HEK293 (cell line): ENCODE data around the gene CDKL2.

Source experiments
- CTCF ChIA-PET: fragments of 350-600 bp; formaldehyde crosslinking; extraction: SDS; loops from one replicate; lab custom pipeline; 2021; ENCODE audit warnings: antibody characterized with exemption; lab: Yijun Ruan, JAX
- POLR2A ChIA-PET: fragments of 300-600 bp; formaldehyde crosslinking; extraction: SDS; loops from one replicate; lab custom pipeline; 2020; ENCODE audit warnings: antibody characterized with exemption, inconsistent platforms; lab: Yijun Ruan, JAX
- H3K27ac ChIP-seq: fragments of 200-500 bp; sonication (Bioruptor generic); 2 replicates; pipeline ENCODE4 v1.5.1; 2014; ENCODE audit warnings: low read depth, low read length, control low read depth, inconsistent platforms; ENCODE audit errors: extremely low read depth
- H3K36me3 ChIP-seq, 2 experiments: fragments of 200-500 bp in 1 of 2; sonication (Bioruptor generic) in 1 of 2; 1 replicate in 1 of 2; 2 replicates in 1 of 2; pipeline ENCODE4 v1.5.1; 2014 to 2017; ENCODE audit warnings: inconsistent platforms in 2 of 2, low read length in 2 of 2; ENCODE audit not compliant: control insufficient read depth in 2 of 2, insufficient read depth in 1 of 2
- H3K4me1 ChIP-seq: fragments of 200-500 bp; sonication (Bioruptor generic); 2 replicates; pipeline ENCODE4 v1.5.1; 2014; ENCODE audit warnings: mild to moderate bottlenecking, low read length, inconsistent platforms; ENCODE audit not compliant: control insufficient read depth, insufficient read depth
- H3K4me3 ChIP-seq: 2 replicates; pipeline ENCODE4 v1.5.1; 2011; ENCODE audit warnings: low read depth, mild to moderate bottlenecking, control low read depth, low read length, moderate library complexity
- H3K9me3 ChIP-seq: fragments of 200-500 bp; sonication (Bioruptor generic); 2 replicates; pipeline ENCODE4 v1.5.1; 2014; ENCODE audit warnings: low read depth, low read length, inconsistent platforms; ENCODE audit not compliant: control insufficient read depth, insufficient read depth
- BCL6B ChIP-seq: fragments of 450-650 bp; formaldehyde crosslinking; IDR thresholded peaks from 2 replicates; pipeline ENCODE4 v1.5.1; 2017; ENCODE audit warnings: missing biosample characterization, missing genetic modification characterization
- HOXC10 ChIP-seq: sonication (generic); formaldehyde crosslinking; IDR thresholded peaks from 2 replicates; pipeline ENCODE4 v1.8.1; 2023; ENCODE audit warnings: mild to moderate bottlenecking, missing genetic modification reagents
- MYNN ChIP-seq: fragments of 450-650 bp; formaldehyde crosslinking; IDR thresholded peaks from 2 replicates; pipeline ENCODE4 v1.5.1; 2016; ENCODE audit warnings: missing biosample characterization, missing genetic modification characterization, borderline replicate concordance
- PRDM10 ChIP-seq: fragments of 450-650 bp; formaldehyde crosslinking; IDR thresholded peaks from 2 replicates; pipeline ENCODE4 v1.5.1; 2016; ENCODE audit warnings: missing biosample characterization, missing genetic modification characterization
- SP2 ChIP-seq: fragments of 450-650 bp; formaldehyde crosslinking; IDR thresholded peaks from 2 replicates; pipeline ENCODE4 v1.5.1; 2016; ENCODE audit warnings: missing biosample characterization, missing genetic modification characterization
- ZBTB1 ChIP-seq: fragments of 450-650 bp; formaldehyde crosslinking; IDR thresholded peaks from 2 replicates; pipeline ENCODE4 v1.5.1; 2016; ENCODE audit warnings: missing biosample characterization, missing genetic modification characterization
- ZFHX2 ChIP-seq: fragments of 450-650 bp; formaldehyde crosslinking; conservative IDR thresholded peaks from 2 replicates; pipeline ENCODE4 v1.5.1; 2016; ENCODE audit warnings: missing biosample characterization, missing genetic modification characterization
- ZIC2 ChIP-seq: fragments of 450-650 bp; formaldehyde crosslinking; IDR thresholded peaks from 2 replicates; pipeline ENCODE4 v1.5.1; 2016; ENCODE audit warnings: missing biosample characterization, missing genetic modification characterization
- ZNF133 ChIP-seq: fragments of 450-650 bp; formaldehyde crosslinking; IDR thresholded peaks from 2 replicates; pipeline ENCODE4 v1.5.1; 2016; ENCODE audit warnings: missing biosample characterization, missing genetic modification characterization
- ZNF140 ChIP-seq: fragments of 450-650 bp; formaldehyde crosslinking; IDR thresholded peaks from 2 replicates; pipeline ENCODE4 v1.5.1; 2016; ENCODE audit warnings: missing biosample characterization, missing genetic modification characterization
- ZNF155 ChIP-seq: fragments of 450-650 bp; formaldehyde crosslinking; IDR thresholded peaks from 2 replicates; pipeline ENCODE4 v1.5.1; 2016; ENCODE audit warnings: missing biosample characterization, missing genetic modification characterization
- ZNF221 ChIP-seq: fragments of 450-650 bp; formaldehyde crosslinking; IDR thresholded peaks from 2 replicates; pipeline ENCODE4 v1.5.1; 2017; ENCODE audit warnings: missing biosample characterization, missing genetic modification characterization, borderline replicate concordance
- ZNF391 ChIP-seq: fragments of 450-650 bp; formaldehyde crosslinking; IDR thresholded peaks from 2 replicates; pipeline ENCODE4 v1.5.1; 2016; ENCODE audit warnings: low read depth, missing biosample characterization, missing genetic modification characterization, borderline replicate concordance
- ZNF394 ChIP-seq: fragments of 450-650 bp; formaldehyde crosslinking; IDR thresholded peaks from 2 replicates; pipeline ENCODE4 v1.5.1; 2016; ENCODE audit warnings: missing biosample characterization, missing genetic modification characterization, mild to moderate bottlenecking, moderate library complexity, borderline replicate concordance
- ZNF404 ChIP-seq: fragments of 450-650 bp; formaldehyde crosslinking; IDR thresholded peaks from 2 replicates; pipeline ENCODE4 v1.5.1; 2017; ENCODE audit warnings: missing biosample characterization, missing genetic modification characterization
- ZNF449 ChIP-seq: fragments of 450-650 bp; formaldehyde crosslinking; IDR thresholded peaks from 2 replicates; pipeline ENCODE4 v1.5.1; 2017; ENCODE audit warnings: missing biosample characterization, mild to moderate bottlenecking, missing genetic modification characterization, moderate library complexity
- ZNF513 ChIP-seq: fragments of 450-650 bp; IDR thresholded peaks from 2 replicates; pipeline ENCODE4 v1.5.1; 2018; ENCODE audit warnings: missing biosample characterization, missing genetic modification characterization
- ZNF785 ChIP-seq: fragments of 450-650 bp; formaldehyde crosslinking; IDR thresholded peaks from 2 replicates; pipeline ENCODE4 v1.5.1; 2016; ENCODE audit warnings: missing biosample characterization, missing genetic modification characterization
- ZNF830 ChIP-seq: fragments of 450-650 bp; IDR thresholded peaks from 2 replicates; pipeline ENCODE4 v1.5.0; 2018; ENCODE audit warnings: missing biosample characterization, missing genetic modification characterization, low read depth, mild to moderate bottlenecking, moderate library complexity
- ZNF843 ChIP-seq: fragments of 450-650 bp; formaldehyde crosslinking; IDR thresholded peaks from 2 replicates; pipeline ENCODE4 v1.5.1; 2016; ENCODE audit warnings: missing biosample characterization, missing genetic modification characterization
- ZSCAN16 ChIP-seq: fragments of 450-650 bp; formaldehyde crosslinking; IDR thresholded peaks from 2 replicates; pipeline ENCODE4 v1.5.1; 2016; ENCODE audit warnings: missing biosample characterization, missing genetic modification characterization
- ZSCAN18 ChIP-seq: fragments of 450-650 bp; formaldehyde crosslinking; IDR thresholded peaks from 2 replicates; pipeline ENCODE4 v1.5.1; 2016; ENCODE audit warnings: missing biosample characterization, missing genetic modification characterization

CDKL2 gene

GRCh38 chr4:75547647-75548387, 82.5 kb downstream of the CDKL2 start:
- Histone ChIP-seq H3K36me3 (peaks cover 0 to 7% of the 10 kb centered on the region in 2 experiments; a peak in 1 of 3 replicates), H3K4me1 (no peaks in the 10 kb centered on the region), H3K9me3 (no peaks in the 10 kb centered on the region), H3K27ac (no peak overlapping the region), H3K4me3 (no peak overlapping the region)
- POLR2A ChIA-PET: interaction anchor here (0.6 to 0.7 kb wide), 2 partner anchors 152 to 289 kb away, joined by 3 to 7 read pairs; no protein-coding TSS in a partner anchor
- CTCF ChIA-PET: interaction anchor here (0.6 kb wide), 1 partner anchor 9 kb away, joined by 6 read pairs; no protein-coding TSS in a partner anchor
- TF ChIP-seq ZNF830 (tag by site-specific recombination): no peak
- no peak for TF ChIP-seq ZNF785
- no peak for TF ChIP-seq ZBTB1 (tag by site-specific recombination)
- TF ChIP-seq ZNF513 (tag by site-specific recombination): no peak
- TF ChIP-seq ZNF133 (tag by site-specific recombination): no peak
- TF ChIP-seq BCL6B (tag by site-specific recombination): no peak

- POLR2A ChIA-PET: no interaction called here
- CTCF ChIA-PET: no interaction called here
- no peak overlapping the region for H3K4me3 ChIP-seq
- TF ChIP-seq ZNF155 (no peak), ZSCAN16 (tag by site-specific recombination) (no peak), ZNF449 (no peak), ZNF394 (no peak), ZNF391 (tag by site-specific recombination) (no peak), ZNF404 (tag by site-specific recombination) (no peak), PRDM10 (tag by site-specific recombination) (no peak), ZNF133 (tag by site-specific recombination) (no peak), ZNF140 (tag by site-specific recombination) (no peak), ZSCAN18 (tag by site-specific recombination) (no peak), SP2 (tag by site-specific recombination) (no peak), ZNF843 (tag by site-specific recombination) (no peak), ZIC2 (tag by site-specific recombination) (no peak), ZNF221 (no peak), ZBTB1 (tag by site-specific recombination) (no peak), MYNN (no peak), ZFHX2 (tag by site-specific recombination) (no peak), HOXC10 (CRISPR knock-in tag) (no peak)
- H3K27ac ChIP-seq: no peak overlapping the region
- peaks cover 0 to 7% of the 10 kb centered on the region in 2 experiments; a peak in 1 of 3 replicates for H3K36me3 ChIP-seq
- H3K9me3 ChIP-seq: no peaks in the 10 kb centered on the region
- no peaks in the 10 kb centered on the region for H3K4me1 ChIP-seq
Measured at GRCh38 chr4:75545526-75545925, 84.8 kb downstream of the CDKL2 start.
